Esophagus squamous epithelium (tissue), 4 donors: ENCODE results near the gene PPP2R2C.

Experiments used
- POLR2A ChIP-seq, 4 donors: fragments of 450-650 bp; IDR thresholded peaks; one replicate each; pipeline ENCODE4 v1.6.1; 2017; ENCODE audit warnings: antibody characterized with exemption in 4 of 4, mild to moderate bottlenecking in 4 of 4, moderate library complexity in 3 of 4
- TF ChIP-seq, protein P1 (sequence below), 6 experiments: fragments of 450-650 bp in 4 of 6; fragments of 200-600 bp in 2 of 6; sonication (generic) in 2 of 6; IDR thresholded peaks; one replicate each; pipeline ENCODE4 v1.5.1; 2016 to 2019; ENCODE audit warnings: antibody characterized with exemption in 6 of 6, mild to moderate bottlenecking in 4 of 6, moderate library complexity in 4 of 6

DNA sequence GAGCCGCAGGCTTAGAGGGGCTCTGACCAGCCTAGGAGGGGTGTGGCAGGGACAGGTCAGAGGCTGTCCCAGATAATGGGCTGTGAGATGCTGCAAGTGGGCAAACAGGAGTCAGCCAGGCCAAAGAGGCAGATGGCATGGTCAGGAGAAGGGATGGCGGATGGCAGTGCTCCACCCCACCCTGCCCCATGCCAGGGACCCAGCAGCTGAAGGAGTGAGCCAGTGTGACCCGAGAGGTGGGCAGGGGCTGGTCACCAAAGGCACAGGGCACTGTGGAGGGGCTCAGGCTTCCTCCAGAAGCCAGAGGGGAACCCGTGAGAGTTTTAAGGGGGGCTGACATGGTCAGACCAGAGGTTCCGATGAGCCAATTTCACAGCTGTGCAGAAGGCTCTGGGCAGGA, 105.8 kb downstream of the PPP2R2C start:
- no peak for TF ChIP-seq POLR2A (IDR thresholded peaks at IDR 0.05)
- TF ChIP-seq, protein P1, sequence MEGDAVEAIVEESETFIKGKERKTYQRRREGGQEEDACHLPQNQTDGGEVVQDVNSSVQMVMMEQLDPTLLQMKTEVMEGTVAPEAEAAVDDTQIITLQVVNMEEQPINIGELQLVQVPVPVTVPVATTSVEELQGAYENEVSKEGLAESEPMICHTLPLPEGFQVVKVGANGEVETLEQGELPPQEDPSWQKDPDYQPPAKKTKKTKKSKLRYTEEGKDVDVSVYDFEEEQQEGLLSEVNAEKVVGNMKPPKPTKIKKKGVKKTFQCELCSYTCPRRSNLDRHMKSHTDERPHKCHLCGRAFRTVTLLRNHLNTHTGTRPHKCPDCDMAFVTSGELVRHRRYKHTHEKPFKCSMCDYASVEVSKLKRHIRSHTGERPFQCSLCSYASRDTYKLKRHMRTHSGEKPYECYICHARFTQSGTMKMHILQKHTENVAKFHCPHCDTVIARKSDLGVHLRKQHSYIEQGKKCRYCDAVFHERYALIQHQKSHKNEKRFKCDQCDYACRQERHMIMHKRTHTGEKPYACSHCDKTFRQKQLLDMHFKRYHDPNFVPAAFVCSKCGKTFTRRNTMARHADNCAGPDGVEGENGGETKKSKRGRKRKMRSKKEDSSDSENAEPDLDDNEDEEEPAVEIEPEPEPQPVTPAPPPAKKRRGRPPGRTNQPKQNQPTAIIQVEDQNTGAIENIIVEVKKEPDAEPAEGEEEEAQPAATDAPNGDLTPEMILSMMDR (IDR thresholded peaks at IDR 0.05), result no peak
